ENCODE measurements around the gene ARSI.

- TF ChIP-seq POLR2A (IDR thresholded peaks at IDR 0.05), result no peak
- TF ChIP-seq CTCF (IDR thresholded peaks at IDR 0.05), result no peak
These were observed 19.5 kb upstream of the ARSI start for GRCh38 chr5:150322202-150322601.
